Urinary bladder (tissue), 4 donors: ENCODE results near the gene UBN1. TPM values are rescaled to one million over a fixed set of nuclear protein-coding genes. Genes with fewer than 3 reads are reported as not detected.

Experiments used
- DNase-seq: peaks from one replicate; pipeline ENCODE4 v3.0.0-alpha.2; 2015; ENCODE audit errors: extremely low spot score
- H3K27ac ChIP-seq: one replicate; pipeline ENCODE4 v1.5.1; 2013; ENCODE audit warnings: low read depth, mild to moderate bottlenecking, moderate library complexity
- H3K36me3 ChIP-seq: one replicate; pipeline ENCODE4 v1.6.1; 2013; ENCODE audit warnings: mild to moderate bottlenecking, moderate library complexity; ENCODE audit not compliant: insufficient read depth
- H3K4me1 ChIP-seq: one replicate; pipeline ENCODE4 v1.6.1; 2013; ENCODE audit warnings: mild to moderate bottlenecking, moderate library complexity; ENCODE audit not compliant: insufficient read depth
- H3K4me3 ChIP-seq: one replicate; pipeline ENCODE4 v1.5.1; 2013; ENCODE audit warnings: low read depth, low read length
- WGBS: extraction: QIAGEN DNeasy Blood & Tissue Kit; methylation state at CpG from one replicate; pipeline ENCODE4 v1.1.7; 2013; 5-methylcytosine and 5-hydroxymethylcytosine counted together
- polyA plus RNA-seq: library from polyadenylated mRNA; stranded (reverse); fragments of 200-250 nt; gene quantifications from one replicate; pipeline ENCODE4 v1.2.3, GENCODE V29; 2013
- total RNA-seq: library from RNA; depleted of rRNA; stranded (reverse); fragments of >200 nt; gene quantifications from one replicate; pipeline ENCODE4 v1.2.3, GENCODE V29; 2014
- donor health status: healthy with polysubstance abuse.
- donor health status: healthy.

The UBN1 gene
- total RNA-seq = 14.1 TPM
- polyA plus RNA-seq = 17.5 TPM

GRCh38 chr16:4846901-4847773 is at the start of gene UBN1, which contains the start of gene GLYR1:
TSS of gene UBN1 (plus strand) at chr16:4847481. CDS start at chr16:4852918, 5,437 bp downstream.
TSS of gene GLYR1 (minus strand) at chr16:4847288. CDS start at chr16:4847265, 23 bp downstream.
- Histone ChIP-seq H3K4me1 (peaks cover 4% of the 10 kb centered on the region), H3K4me3 (peak within 1 kb of the TSS; percentile 96), H3K36me3 (no peaks in the 10 kb centered on the region), H3K27ac (peak within 1 kb of the TSS; percentile 95)
- WGBS = under 1% methylated on average over 126 of the region's 126 CpGs
- DNase-seq = peak; percentile 90

- 92% methylated on average over 22 of the region's 22 CpGs for WGBS
Measured at GRCh38 chr16:4797805-4798252, 49.5 kb upstream of the UBN1 start.

GRCh38 chr16:4798456-4798855 is 48.8 kb upstream of the UBN1 start:
- Histone ChIP-seq H3K36me3 (no peaks in the 10 kb centered on the region), H3K4me3 (no peak overlapping the region), H3K27ac (no peak overlapping the region), H3K4me1 (peaks cover 3% of the 10 kb centered on the region)
- 94% methylated on average over 16 of the region's 16 CpGs for WGBS
- no peak for DNase-seq

More at GRCh38 chr16:4797805-4798252, 49.5 kb upstream of the UBN1 start:
- Histone ChIP-seq H3K27ac (no peak overlapping the region), H3K4me3 (no peak overlapping the region), H3K36me3 (no peaks in the 10 kb centered on the region), H3K4me1 (peaks cover 3% of the 10 kb centered on the region)
- DNase-seq = no peak

GRCh38 chr16:4799171-4799855 is 48.0 kb upstream of the UBN1 start:
- Histone ChIP-seq H3K4me3 (no peak overlapping the region), H3K4me1 (peaks cover 3% of the 10 kb centered on the region), H3K27ac (no peak overlapping the region), H3K36me3 (no peaks in the 10 kb centered on the region)
- no peak for DNase-seq
- 94% methylated on average over 19 of the region's 19 CpGs for WGBS

GRCh38 chr16:4800290-4801041 is 46.8 kb upstream of the UBN1 start:
- Histone ChIP-seq H3K4me3 (no peak overlapping the region), H3K27ac (no peak overlapping the region), H3K36me3 (no peaks in the 10 kb centered on the region), H3K4me1 (peaks cover 3% of the 10 kb centered on the region)
- 75% methylated on average over 17 of the region's 17 CpGs for WGBS
- no peak for DNase-seq

GRCh38 chr16:4801051-4801961 is 46.0 kb upstream of the UBN1 start:
- 52% methylated on average over 29 of the region's 29 CpGs for WGBS
- H3K4me1 ChIP-seq = peaks cover 3% of the 10 kb centered on the region
- H3K4me3 ChIP-seq = peak overlapping the region; percentile 85
- no peak for DNase-seq
- H3K36me3 ChIP-seq = no peaks in the 10 kb centered on the region
- peak overlapping the region; percentile 61 for H3K27ac ChIP-seq

- peaks cover 3% of the 10 kb centered on the region for H3K4me1 ChIP-seq
- H3K36me3 ChIP-seq = no peaks in the 10 kb centered on the region
- no peak for DNase-seq
- under 1% methylated on average over 67 of the region's 70 CpGs for WGBS
- peak within 1 kb of the TSS; percentile 61 for H3K27ac ChIP-seq
- peak within 1 kb of the TSS; percentile 85 for H3K4me3 ChIP-seq
Measured at GRCh38 chr16:4801962-4802658, 45.2 kb upstream of the UBN1 start, which contains the start of gene ROGDI. TSS of gene ROGDI (minus strand) at chr16:4802633. CDS start at chr16:4802571, 62 bp downstream.

GRCh38 chr16:4802659-4803287 is 44.5 kb upstream of the UBN1 start:
- under 1% methylated on average over 59 of the region's 59 CpGs for WGBS
- H3K4me1 ChIP-seq = peaks cover 3% of the 10 kb centered on the region
- H3K36me3 ChIP-seq = no peaks in the 10 kb centered on the region
- H3K4me3 ChIP-seq = peak overlapping the region; percentile 85
- DNase-seq = peak; percentile 82
- H3K27ac ChIP-seq = peak overlapping the region; percentile 61

- H3K36me3 ChIP-seq = no peaks in the 10 kb centered on the region
- no peak overlapping the region for H3K4me3 ChIP-seq
- 39% methylated on average over 8 of the region's 8 CpGs for WGBS
- no peak overlapping the region for H3K27ac ChIP-seq
- DNase-seq = no peak
- H3K4me1 ChIP-seq = peaks cover 3% of the 10 kb centered on the region
Measured at GRCh38 chr16:4803401-4803844, 43.9 kb upstream of the UBN1 start.

- Histone ChIP-seq H3K4me1 (peaks cover 3% of the 10 kb centered on the region), H3K4me3 (no peak overlapping the region), H3K27ac (no peak overlapping the region), H3K36me3 (no peaks in the 10 kb centered on the region)
- WGBS = 64% methylated on average over 26 of the region's 26 CpGs
- DNase-seq = no peak
Measured at GRCh38 chr16:4803898-4804762, 43.2 kb upstream of the UBN1 start.

- 65% methylated on average over 11 of the region's 11 CpGs for WGBS
- Histone ChIP-seq H3K27ac (no peak overlapping the region), H3K36me3 (no peaks in the 10 kb centered on the region), H3K4me3 (no peak overlapping the region), H3K4me1 (peaks cover 3% of the 10 kb centered on the region)
- DNase-seq = no peak
Measured at GRCh38 chr16:4805231-4805630, 42.0 kb upstream of the UBN1 start.
